ENCODE results near the gene TTC31.

DNA sequence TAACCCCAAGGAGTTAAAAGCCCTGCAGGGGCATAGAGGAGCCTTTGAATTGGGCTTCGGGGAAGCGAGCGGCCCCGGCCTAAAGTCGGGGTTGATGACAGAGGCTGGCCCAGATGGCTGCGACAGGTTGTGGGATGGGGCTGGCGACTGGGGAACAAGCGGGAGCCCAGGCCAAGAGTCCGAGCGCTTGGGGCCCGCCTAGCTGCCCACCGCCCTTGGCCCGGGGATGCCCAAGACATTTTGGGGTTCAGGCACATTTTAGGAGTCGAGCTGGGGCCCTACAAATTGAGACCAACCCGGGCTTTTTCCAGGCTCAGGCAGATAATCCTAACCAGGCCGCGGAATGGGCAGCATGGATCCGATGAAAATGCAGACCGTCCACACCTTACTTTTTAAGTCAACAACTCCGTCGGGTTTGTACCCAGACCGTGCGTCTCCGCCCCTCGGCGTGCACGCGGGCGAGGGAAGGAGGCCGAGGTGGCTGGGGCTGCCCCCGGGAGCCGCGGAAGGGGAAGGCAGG lies 41.7 kb upstream of the TTC31 start:
- TF ChIP-seq, protein P1, sequence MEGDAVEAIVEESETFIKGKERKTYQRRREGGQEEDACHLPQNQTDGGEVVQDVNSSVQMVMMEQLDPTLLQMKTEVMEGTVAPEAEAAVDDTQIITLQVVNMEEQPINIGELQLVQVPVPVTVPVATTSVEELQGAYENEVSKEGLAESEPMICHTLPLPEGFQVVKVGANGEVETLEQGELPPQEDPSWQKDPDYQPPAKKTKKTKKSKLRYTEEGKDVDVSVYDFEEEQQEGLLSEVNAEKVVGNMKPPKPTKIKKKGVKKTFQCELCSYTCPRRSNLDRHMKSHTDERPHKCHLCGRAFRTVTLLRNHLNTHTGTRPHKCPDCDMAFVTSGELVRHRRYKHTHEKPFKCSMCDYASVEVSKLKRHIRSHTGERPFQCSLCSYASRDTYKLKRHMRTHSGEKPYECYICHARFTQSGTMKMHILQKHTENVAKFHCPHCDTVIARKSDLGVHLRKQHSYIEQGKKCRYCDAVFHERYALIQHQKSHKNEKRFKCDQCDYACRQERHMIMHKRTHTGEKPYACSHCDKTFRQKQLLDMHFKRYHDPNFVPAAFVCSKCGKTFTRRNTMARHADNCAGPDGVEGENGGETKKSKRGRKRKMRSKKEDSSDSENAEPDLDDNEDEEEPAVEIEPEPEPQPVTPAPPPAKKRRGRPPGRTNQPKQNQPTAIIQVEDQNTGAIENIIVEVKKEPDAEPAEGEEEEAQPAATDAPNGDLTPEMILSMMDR (IDR thresholded peaks at IDR 0.05), result no peak
- no peak for TF ChIP-seq POLR2A (IDR thresholded peaks at IDR 0.05)

Measured in suprapubic skin (tissue), 3 donors.